ENCODE measurements around the gene HCRT. TPM values are rescaled to one million over a fixed set of nuclear protein-coding genes. Genes with fewer than 3 reads are reported as not detected.

The HCRT gene
- total RNA-seq, 1 donor from 2014 or later = 0.47 TPM

DNA sequence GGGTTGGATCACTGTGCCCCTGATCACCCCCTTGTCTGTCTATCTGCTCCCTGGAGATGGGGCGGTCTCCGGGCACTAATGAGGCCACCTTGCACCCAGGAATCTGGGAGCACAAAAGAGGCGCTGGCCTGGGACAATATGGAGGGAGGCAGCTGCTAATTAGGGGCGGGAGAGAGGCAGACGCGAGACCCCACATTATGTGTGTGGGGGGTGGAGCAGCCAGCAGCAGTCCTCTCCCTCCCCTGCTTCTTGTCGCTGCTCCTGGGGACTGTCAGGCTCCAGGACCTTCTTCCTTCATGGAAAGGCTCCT lies 324 bp upstream of the HCRT start:
- Mint-ChIP-seq H3K36me3 (ENCODE audit: low read depth) (no peaks in the 10 kb centered on the region), H3K9me3 (no peaks in the 10 kb centered on the region)
- no peak for DNase-seq (ENCODE audit: low read depth, low spot score)

DNA sequence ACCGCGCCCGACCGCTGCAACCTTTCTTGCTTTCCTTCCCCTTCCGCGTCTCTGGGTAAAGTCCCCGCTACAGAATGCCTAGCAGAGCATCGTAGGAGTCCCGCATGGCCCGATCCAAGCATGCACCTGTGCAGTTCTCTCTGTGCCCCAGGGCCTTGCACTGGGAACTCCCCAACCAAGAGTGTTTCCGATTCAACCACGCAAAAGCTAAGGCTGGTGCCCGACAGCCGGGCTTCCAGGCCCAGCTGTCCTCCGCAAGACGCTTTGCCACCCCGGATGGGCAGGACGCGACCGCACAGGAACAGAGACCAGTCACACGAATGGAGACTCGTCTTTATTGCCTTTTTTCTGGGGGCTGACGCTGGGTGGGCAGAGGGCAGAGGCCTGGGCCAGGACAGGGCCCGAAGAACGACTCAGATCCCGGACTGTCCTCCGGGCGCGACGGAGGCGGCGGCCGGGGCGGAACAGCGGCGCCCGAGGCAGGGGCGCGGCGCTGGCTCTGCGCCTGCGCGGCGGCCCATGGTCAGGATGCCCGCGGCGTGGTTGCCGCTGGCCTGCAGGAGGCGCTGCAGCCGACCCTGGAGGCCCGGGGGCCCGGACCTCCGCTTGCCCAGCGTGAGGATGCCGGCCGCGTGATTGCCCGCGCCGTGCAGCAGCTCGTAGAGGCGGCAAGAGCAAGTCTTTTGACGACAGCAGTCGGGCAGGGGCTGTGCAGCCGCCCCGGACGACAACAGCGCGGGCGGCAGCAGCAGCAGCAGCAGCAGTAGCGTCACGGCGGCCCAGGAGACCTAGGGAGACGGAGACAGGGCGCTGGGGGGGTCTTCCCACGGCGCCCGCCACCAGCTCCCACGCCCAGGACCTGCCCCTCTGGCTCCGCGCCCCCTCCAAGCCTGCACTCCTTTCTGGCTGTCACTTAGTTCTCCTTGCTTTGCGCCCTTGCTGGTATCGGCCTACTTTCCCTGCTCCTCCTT lies 1.2 kb downstream of the HCRT start:
- Mint-ChIP-seq H3K36me3 (ENCODE audit: low read depth) (no peaks in the 10 kb centered on the region), H3K9me3 (no peaks in the 10 kb centered on the region), H3K27ac (ENCODE audit: unreplicated experiment) (no peak overlapping the region), H3K4me1 (peaks cover 27% of the 10 kb centered on the region), H3K27me3 (ENCODE audit: low read depth) (peaks cover 70% of the 10 kb centered on the region), H3K4me3 (peak overlapping the region; percentile 74)
- TF ChIP-seq, protein P1, sequence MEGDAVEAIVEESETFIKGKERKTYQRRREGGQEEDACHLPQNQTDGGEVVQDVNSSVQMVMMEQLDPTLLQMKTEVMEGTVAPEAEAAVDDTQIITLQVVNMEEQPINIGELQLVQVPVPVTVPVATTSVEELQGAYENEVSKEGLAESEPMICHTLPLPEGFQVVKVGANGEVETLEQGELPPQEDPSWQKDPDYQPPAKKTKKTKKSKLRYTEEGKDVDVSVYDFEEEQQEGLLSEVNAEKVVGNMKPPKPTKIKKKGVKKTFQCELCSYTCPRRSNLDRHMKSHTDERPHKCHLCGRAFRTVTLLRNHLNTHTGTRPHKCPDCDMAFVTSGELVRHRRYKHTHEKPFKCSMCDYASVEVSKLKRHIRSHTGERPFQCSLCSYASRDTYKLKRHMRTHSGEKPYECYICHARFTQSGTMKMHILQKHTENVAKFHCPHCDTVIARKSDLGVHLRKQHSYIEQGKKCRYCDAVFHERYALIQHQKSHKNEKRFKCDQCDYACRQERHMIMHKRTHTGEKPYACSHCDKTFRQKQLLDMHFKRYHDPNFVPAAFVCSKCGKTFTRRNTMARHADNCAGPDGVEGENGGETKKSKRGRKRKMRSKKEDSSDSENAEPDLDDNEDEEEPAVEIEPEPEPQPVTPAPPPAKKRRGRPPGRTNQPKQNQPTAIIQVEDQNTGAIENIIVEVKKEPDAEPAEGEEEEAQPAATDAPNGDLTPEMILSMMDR (conservative IDR thresholded peaks at IDR 0.05) = peak; percentile 84
- DNase-seq (ENCODE audit: low read depth, low spot score) = peak; percentile 84

More for the DNA sequence above, 324 bp upstream of the HCRT start:
- Mint-ChIP-seq H3K4me1 (peaks cover 23% of the 10 kb centered on the region), H3K4me3 (peak overlapping the region; percentile 61), H3K27me3 (ENCODE audit: low read depth) (peaks cover 54% of the 10 kb centered on the region), H3K27ac (ENCODE audit: unreplicated experiment) (no peak overlapping the region)
- TF ChIP-seq, protein P1 (conservative IDR thresholded peaks at IDR 0.05) = no peak

DNA sequence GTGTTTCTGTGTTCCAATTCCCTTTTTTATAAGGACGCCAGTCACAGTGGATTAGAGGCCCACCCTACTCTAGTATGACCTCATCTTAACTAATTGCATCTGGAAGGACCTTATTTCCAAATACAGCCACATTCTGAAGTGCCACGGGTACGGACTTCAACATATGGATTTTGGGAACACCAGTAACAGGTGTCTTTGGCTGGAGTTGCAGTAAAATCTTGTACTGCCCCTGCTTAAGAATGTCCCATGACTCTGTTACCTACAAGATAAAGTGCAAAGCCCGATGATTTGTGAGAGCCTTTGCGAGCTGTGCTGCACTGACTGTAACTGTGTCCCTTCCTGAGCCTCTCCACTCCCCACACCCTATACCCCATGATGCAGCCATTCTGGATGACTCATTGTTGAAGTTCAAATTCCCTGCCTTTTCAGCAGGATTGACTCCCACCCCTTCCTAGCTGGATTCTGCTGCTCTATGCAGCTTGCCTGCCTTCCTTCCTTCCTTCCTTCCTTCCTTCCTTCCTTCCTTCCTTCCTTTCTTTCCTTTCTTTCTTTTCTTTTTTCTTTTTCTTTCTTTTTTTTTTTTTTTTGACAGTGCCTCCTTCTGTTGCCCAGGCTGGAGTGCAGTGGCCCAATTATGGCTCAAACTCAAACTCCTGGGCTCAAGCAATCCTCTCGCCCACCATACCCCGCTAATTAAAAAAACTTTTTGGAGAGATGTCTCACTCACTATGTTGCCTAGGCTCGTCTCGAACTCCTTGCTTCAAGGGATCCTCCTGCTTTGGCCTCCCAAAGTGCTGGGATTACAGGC lies 2.1 kb downstream of the HCRT start:
- H3K27ac Mint-ChIP-seq (ENCODE audit: unreplicated experiment) = no peak overlapping the region
- TF ChIP-seq, protein P1 (conservative IDR thresholded peaks at IDR 0.05) = no peak

DNA sequence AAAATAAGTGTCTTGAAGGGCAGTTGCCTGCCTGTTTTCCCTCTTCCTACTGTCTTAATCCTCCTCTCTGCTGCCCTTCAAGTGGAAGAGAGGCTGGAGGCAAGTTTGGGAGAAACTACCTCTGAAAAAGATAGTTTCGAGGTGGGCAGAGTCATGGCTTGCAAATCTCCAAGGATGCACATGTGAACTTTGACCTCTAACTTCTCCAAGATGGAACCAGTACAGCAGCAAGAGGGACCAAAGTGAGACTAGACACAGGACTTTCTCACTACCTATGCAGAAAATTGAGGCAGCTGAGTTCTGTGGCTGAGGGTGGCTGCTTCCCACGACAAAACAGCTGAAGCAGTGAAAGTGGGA lies 3.4 kb downstream of the HCRT start:
- H3K36me3 Mint-ChIP-seq (ENCODE audit: low read depth) = no peaks in the 10 kb centered on the region
- peaks cover 27% of the 10 kb centered on the region for H3K4me1 Mint-ChIP-seq
- TF ChIP-seq, protein P1 (conservative IDR thresholded peaks at IDR 0.05) = no peak
- no peak overlapping the region for H3K4me3 Mint-ChIP-seq
- DNase-seq (ENCODE audit: low read depth, low spot score) = no peak
- H3K9me3 Mint-ChIP-seq = no peaks in the 10 kb centered on the region
- H3K27ac Mint-ChIP-seq (ENCODE audit: unreplicated experiment) = no peak overlapping the region
- peaks cover 88% of the 10 kb centered on the region for H3K27me3 Mint-ChIP-seq (ENCODE audit: low read depth)

More for the DNA sequence above, 2.1 kb downstream of the HCRT start:
- peaks cover 79% of the 10 kb centered on the region for H3K27me3 Mint-ChIP-seq (ENCODE audit: low read depth)
- peak overlapping the region; percentile 74 for H3K4me3 Mint-ChIP-seq
- no peak for DNase-seq (ENCODE audit: low read depth, low spot score)
- H3K9me3 Mint-ChIP-seq = no peaks in the 10 kb centered on the region
- peaks cover 27% of the 10 kb centered on the region for H3K4me1 Mint-ChIP-seq
- no peaks in the 10 kb centered on the region for H3K36me3 Mint-ChIP-seq (ENCODE audit: low read depth)

DNA sequence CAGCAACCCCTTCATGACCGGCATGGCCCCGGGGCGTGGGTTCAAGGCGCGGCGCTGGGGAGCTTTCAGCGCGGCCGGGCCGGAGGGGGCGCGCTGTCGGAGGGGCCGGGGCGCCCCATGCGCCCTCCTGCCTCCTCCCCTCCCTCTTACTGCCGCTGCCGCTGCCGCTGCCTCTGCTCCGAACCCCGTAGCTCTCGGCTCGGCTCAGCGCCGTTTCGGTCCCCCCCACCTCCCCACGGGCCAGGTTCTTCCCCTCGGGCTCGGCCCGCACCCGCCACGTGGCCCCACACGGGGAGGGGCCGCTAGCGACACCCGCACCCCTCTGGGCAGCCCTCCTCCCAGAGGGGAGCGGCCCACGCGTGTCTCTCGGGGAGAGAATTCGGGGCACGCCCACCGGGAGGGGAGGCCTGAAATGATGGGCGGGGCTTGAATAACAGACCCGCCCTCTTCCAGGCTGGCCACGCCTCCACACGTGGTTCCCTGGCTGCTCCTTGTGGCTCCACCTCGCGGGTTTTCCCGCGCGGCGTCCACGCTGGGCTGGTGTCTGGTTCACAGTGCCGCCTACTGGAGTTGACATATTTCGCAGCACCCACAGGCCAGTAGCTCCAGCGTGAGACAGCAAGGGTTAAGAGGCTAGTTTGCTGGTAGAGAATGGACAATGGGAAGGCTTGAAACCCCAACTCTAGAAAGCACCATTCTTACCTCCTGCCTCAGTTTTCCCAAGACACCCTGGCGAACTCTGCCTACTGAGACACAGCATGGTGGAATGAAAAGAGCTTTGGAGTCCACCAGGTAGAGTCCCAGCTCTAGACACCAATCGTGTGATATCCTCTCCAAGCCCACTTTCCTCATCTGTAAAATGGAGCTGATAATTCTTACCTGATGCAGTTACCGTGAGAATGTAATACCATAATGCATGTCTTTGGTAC lies 4.1 kb downstream of the HCRT start, which contains the start of gene KCNH4:
Gene KCNH4, minus strand, starts transcription at position 221 of the 929 bp plus-strand sequence. Its CDS starts 197 bp downstream, at position 24.
- peak; percentile 50 for DNase-seq (ENCODE audit: low read depth, low spot score)
- H3K36me3 Mint-ChIP-seq (ENCODE audit: low read depth) = no peaks in the 10 kb centered on the region
- peaks cover 27% of the 10 kb centered on the region for H3K4me1 Mint-ChIP-seq
- H3K27ac Mint-ChIP-seq (ENCODE audit: unreplicated experiment) = no peak within 1 kb of the TSS
- TF ChIP-seq, protein P1 (conservative IDR thresholded peaks at IDR 0.05) = peak; percentile 51
- H3K27me3 Mint-ChIP-seq (ENCODE audit: low read depth) = peaks cover 86% of the 10 kb centered on the region
- H3K4me3 Mint-ChIP-seq = peak within 1 kb of the TSS; percentile 23
- H3K9me3 Mint-ChIP-seq = no peaks in the 10 kb centered on the region
